Stimulated activated CD4-positive, alpha-beta T cell treated with anti-CD3 and anti-CD28 coated beads, Interleukin-15, amount 100 ng/mL, for 24 hours (primary cell): ENCODE data around the gene PIPOX.

Source experiments
- DNase-seq: peaks from one replicate; pipeline ENCODE4 v3.0.0-alpha.2; 2020

Gene PIPOX

GRCh38 chr17:29103341-29103740, 60.4 kb downstream of the PIPOX start:
- DNase-seq, result no peak
